ENCODE results near the gene CA12. TPM values are rescaled to one million over a fixed set of nuclear protein-coding genes. Genes with fewer than 3 reads are reported as not detected.

CA12 gene
- total RNA-seq, 1 experiment from 2014 or later, result 0.97 TPM

- no peaks in the 10 kb centered on the region for H3K27me3 ChIP-seq (replicated peaks; ENCODE audit: insufficient read depth, low read depth, low read length, poor library complexity)
- no peak overlapping the region for H3K4me3 ChIP-seq (ENCODE audit: low read depth, low read length, poor library complexity, severe bottlenecking)
- no peak for DNase-seq (ENCODE audit: low spot score)
- H3K36me3 ChIP-seq (ENCODE audit: insufficient read depth, low read length, poor library complexity, severe bottlenecking), result no peaks in the 10 kb centered on the region
- TF ChIP-seq EZH2 (IDR thresholded peaks at IDR 0.05; ENCODE audit: borderline replicate concordance, low read depth, low read length, poor library complexity, severe bottlenecking) (no peak), CTCF (conservative IDR thresholded peaks at IDR 0.05; ENCODE audit: low read depth, low read length) (no peak)
- no TSS peak for BruUV-seq (replicated peaks)
- CTCF ChIA-PET, result no interaction called here
- intact Hi-C loops (cut with micrococcal nuclease; ENCODE audit: unreplicated experiment), result loop anchor here (10.0 kb wide), 3 partner anchors 220 to 610 kb away; partner anchors contain the start of gene USP3
- no peak overlapping the region for H3K27ac ChIP-seq (ENCODE audit: low read depth, low read length, poor library complexity, severe bottlenecking)
- no peaks in the 10 kb centered on the region for H3K4me1 ChIP-seq (ENCODE audit: insufficient read depth, low read length, poor library complexity, severe bottlenecking)
- POLR2A ChIA-PET (ENCODE audit: low non-redundant PET), result no interaction called here
- no peaks in the 10 kb centered on the region for H3K9me3 ChIP-seq (ENCODE audit: low read depth, low read length, poor library complexity, severe bottlenecking)
Observed at GRCh38 chr15:63284335-63284734, 97.3 kb downstream of the CA12 start.

DNA sequence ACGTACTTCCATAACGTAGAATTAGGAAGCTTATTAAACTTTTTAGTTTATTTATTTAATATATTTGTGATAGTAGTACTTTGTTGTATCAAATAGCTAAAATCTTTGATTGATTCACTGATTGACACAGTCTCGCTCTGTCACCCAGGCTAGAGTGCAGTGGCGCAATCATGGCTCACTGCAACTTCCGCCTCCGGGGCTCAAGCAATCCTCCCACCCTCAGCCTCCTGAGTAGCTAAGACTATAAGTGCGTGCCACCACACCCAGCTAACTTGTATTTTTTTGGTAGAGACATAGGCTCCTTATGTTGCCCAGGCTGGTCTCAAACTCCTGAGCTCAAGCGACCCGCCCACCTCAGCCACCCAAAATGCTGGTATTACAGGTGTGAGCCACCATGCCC, 98.5 kb downstream of the CA12 start:
- Histone ChIP-seq H3K4me1 (ENCODE audit: insufficient read depth, low read length, poor library complexity, severe bottlenecking) (no peaks in the 10 kb centered on the region), H3K27ac (ENCODE audit: low read depth, low read length, poor library complexity, severe bottlenecking) (no peak overlapping the region), H3K9me3 (ENCODE audit: low read depth, low read length, poor library complexity, severe bottlenecking) (no peaks in the 10 kb centered on the region), H3K36me3 (ENCODE audit: insufficient read depth, low read length, poor library complexity, severe bottlenecking) (no peaks in the 10 kb centered on the region), H3K27me3 (replicated peaks; ENCODE audit: insufficient read depth, low read depth, low read length, poor library complexity) (no peaks in the 10 kb centered on the region), H3K4me3 (ENCODE audit: low read depth, low read length, poor library complexity, severe bottlenecking) (no peak overlapping the region)
- no TSS peak for BruUV-seq (replicated peaks)
- intact Hi-C loops (cut with micrococcal nuclease; ENCODE audit: unreplicated experiment), result loop anchor here (10.0 kb wide), 3 partner anchors 222 to 612 kb away; partner anchors contain the start of gene USP3
- TF ChIP-seq EZH2 (IDR thresholded peaks at IDR 0.05; ENCODE audit: borderline replicate concordance, low read depth, low read length, poor library complexity, severe bottlenecking), result no peak
- TF ChIP-seq CTCF (conservative IDR thresholded peaks at IDR 0.05; ENCODE audit: low read depth, low read length), result no peak
- POLR2A ChIA-PET (ENCODE audit: low non-redundant PET), result no interaction called here
- CTCF ChIA-PET, result no interaction called here
- DNase-seq (ENCODE audit: low spot score), result no peak

DNA sequence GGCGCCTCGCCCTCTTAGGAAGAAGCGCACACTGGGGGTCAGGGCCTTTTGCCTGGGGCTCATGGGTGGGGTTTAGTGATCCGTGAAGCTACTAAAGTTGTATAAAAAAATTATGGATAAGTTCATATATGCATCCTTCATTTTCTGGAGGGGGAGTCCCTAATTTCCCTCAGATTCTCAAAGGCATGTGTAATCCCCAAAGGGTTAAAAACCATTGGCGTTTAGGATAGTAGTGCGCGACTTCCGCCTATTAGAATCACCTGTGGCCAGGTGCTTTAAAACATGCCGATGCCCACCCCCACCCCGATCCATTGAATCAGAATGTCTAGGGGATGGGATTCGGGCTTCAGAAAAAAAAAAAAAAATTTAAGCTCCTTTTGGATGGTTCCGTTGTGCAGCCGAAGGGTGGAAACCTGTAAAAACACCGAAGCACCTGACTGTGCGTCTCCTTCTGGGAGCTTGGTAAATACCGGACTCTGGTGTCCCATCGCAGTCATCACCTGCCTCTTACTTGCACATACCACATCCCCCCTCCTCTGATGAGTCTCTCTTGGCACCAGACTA, 103.7 kb downstream of the CA12 start:
- Histone ChIP-seq H3K4me1 (ENCODE audit: insufficient read depth, low read length, poor library complexity, severe bottlenecking) (peaks cover 13% of the 10 kb centered on the region), H3K9me3 (ENCODE audit: low read depth, low read length, poor library complexity, severe bottlenecking) (no peaks in the 10 kb centered on the region), H3K27me3 (replicated peaks; ENCODE audit: insufficient read depth, low read depth, low read length, poor library complexity) (no peaks in the 10 kb centered on the region), H3K4me3 (ENCODE audit: low read depth, low read length, poor library complexity, severe bottlenecking) (peak overlapping the region; percentile 67), H3K27ac (ENCODE audit: low read depth, low read length, poor library complexity, severe bottlenecking) (peak overlapping the region; percentile 6), H3K36me3 (ENCODE audit: insufficient read depth, low read length, poor library complexity, severe bottlenecking) (no peaks in the 10 kb centered on the region)
- POLR2A ChIA-PET (ENCODE audit: low non-redundant PET), result no interaction called here
- no TSS peak for BruUV-seq (replicated peaks)
- DNase-seq (ENCODE audit: low spot score), result no peak
- intact Hi-C loops (cut with micrococcal nuclease; ENCODE audit: unreplicated experiment), result loop anchor here (5.0 kb wide), 1 partner anchor 91 kb away; the partner anchor contains the start of gene RAB8B
- CTCF ChIA-PET, result no interaction called here
- TF ChIP-seq EZH2 (IDR thresholded peaks at IDR 0.05; ENCODE audit: borderline replicate concordance, low read depth, low read length, poor library complexity, severe bottlenecking), result no peak

Data from A673 (cell line).